Astrocyte of the hippocampus (primary cell): ENCODE data around the gene OR4E2.
A peak's percentile ranks its signal among the peaks of the same experiment; 100 is the strongest.
"Not testable (repeated sequence)": the region's sequence is repeated elsewhere in the genome, so short reads cannot be mapped to it uniquely, and the experiment has no call there.

Source experiments
- DNase-seq: peaks from one replicate; pipeline ENCODE4 v3.0.0; 2011; ENCODE audit warnings: low read depth, low spot score

OR4E2 gene

DNA sequence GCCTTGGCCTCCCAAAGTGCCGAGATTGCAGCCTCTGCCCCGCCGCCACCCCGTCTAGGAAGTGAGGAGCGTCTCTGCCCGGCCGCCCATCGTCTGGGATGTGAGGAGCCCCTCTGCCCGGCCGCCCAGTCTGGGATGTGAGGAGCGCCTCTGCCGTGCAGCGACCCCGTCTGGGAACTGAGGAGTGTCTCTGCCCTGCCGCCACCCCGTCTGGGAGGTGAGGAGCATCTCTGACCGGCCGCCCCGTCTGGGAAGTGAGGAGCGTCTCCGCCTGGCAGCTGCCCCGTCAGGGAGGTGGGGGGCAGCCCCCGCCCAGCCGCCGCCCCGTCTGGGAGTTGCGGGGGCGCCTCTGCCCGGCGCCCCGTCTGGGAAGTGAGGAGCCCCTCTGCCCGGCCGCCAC is 44.0 kb downstream of the OR4E2 start:
- DNase-seq, result not testable (repeated sequence)

DNA sequence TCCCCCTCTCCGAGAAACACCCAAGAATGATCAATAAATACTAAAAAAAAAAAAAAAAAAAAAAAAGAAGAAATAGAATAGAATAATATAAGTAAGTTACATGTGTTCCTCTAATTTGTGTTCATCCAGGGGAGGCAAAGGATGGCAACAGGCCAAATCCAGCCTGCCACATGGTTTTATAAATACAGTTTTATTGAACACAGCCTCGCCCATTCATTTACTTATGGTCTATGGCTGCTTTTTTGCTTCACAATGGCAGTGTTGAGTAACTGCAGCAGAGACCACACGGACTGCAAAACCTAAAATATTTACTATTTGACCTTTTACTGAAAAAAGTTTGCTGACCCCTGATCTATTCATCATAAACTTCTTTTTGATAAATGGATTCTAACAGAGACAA is 44.9 kb downstream of the OR4E2 start:
- not testable (repeated sequence) for DNase-seq

DNA sequence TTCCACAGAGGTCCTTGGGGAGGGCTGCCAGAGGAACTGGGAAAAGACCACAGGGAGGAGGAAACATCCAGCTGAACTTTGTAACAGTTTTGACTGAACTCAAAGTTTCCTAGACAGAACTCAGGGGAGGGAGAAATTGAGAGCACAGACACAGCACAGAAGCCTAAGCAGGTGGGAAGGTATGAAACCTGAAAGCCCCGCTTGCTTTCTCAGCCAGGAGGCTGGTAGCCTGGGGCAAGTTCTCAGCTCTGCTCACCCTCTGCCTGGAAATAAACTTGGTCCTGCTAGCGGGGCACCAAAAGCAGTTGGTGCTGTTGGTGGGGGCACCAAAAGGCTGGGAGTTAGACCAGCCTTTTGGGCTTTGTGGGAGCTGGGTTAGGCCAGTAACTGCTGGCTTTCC is 45.9 kb downstream of the OR4E2 start:
- DNase-seq, result no peak

DNA sequence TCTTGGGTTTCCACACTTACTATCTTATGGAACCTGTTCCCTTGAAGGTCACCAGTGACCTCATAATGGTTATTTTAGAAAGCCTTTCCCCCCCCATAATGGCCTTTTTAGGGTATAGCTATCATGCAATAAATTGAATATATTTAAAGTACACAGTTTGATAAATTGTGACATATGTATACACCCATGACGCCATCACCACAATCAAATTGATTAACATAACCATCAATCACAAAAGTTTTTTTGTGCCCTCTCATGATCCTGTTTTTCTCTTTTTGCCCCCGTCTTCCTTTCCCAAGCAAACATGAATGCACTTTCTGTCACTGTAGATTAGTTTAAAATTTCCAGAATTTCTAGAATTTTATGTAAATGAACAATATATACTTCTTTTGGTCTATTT is 48.7 kb downstream of the OR4E2 start:
- no peak for DNase-seq

DNA sequence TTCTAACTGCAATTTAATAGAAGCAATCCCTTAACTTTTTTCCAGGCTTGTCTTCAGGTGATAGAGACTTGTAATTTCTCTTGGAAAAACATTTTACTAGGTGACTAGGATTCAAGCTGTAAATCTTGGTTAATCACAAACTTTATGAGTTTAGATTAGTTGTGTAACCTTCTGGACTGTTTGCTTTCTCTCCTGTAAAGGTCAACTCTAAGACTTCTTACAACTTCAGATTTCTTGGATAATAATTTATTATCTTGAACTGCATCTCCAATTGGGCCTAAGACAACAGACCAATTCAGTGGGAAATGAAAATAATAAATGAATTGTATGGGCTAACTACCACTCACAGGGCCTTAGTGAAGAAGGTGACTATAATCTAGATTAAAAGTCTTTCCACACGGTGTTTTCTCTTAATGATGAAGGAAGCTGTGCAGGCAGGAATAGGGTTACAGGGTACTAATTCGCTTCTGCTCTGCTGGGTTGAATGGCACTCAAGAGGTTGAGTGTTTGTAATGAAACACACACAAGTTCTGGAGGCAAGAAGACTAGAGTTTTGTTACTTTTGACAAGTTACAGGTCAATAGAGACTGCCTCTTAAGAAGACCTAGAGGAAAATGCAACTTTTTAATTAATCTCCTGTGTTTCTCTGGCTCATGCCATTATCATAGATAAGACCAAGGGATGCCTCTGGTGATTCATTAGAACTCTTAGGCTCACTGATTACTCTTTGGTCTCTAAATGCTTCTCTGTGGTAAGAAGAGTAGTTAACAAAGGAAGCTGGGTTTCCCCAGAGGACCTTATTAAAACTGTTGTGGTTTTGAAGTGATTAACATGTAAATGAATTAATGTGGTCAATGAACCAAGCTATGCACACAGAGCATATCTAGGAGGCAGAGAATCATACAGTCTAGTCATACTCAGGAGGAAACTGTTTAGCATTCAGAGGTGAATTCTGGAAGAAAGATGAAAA is 50.0 kb downstream of the OR4E2 start:
- no peak for DNase-seq

DNA sequence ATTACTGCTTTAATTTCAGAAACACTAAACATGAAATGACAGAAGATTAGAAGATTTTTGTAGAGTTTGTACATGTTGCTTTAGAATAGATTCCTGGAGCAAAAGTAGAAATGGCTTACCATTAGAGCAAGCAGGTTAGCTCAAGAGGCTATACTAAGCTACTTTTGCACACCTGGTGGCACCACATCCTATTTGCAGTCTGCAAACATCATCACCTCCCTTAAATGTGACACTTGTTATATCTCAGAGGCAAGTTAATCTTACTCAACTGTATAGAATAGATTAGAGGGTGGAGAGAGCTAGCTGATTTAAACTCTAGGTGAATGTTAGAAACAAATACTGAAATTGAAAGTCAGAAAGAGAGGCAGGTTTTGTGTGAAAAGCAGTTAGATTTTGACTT is 50.7 kb downstream of the OR4E2 start:
- DNase-seq, result no peak

DNA sequence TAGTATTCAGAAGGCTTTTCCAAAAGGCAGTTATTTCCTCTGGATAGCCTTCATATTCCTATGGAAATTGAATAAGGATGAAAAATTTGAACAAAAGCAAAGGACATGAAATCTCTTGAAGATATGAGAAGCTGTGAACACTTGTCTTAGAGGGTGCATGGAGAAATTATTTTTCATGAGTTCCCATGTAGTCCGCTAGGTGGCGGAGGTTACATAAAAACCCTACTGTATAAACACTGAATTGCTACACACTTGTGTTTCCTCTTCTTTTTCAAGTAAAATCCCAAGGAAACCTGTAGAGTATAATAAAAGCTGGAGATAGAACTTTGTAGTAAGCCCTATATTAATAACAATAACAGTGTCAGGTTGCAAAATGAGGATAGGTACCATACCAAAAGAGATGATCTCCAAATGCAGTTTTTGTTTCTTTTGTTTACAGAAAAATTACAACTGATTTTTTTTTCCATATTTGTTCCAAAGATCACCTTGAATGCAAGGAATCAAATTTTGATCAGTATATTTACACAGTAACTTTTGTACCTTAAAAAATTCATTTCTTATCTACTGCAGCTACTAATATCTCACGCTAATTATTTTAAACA is 57.8 kb downstream of the OR4E2 start:
- DNase-seq, result peak; percentile 55

DNA sequence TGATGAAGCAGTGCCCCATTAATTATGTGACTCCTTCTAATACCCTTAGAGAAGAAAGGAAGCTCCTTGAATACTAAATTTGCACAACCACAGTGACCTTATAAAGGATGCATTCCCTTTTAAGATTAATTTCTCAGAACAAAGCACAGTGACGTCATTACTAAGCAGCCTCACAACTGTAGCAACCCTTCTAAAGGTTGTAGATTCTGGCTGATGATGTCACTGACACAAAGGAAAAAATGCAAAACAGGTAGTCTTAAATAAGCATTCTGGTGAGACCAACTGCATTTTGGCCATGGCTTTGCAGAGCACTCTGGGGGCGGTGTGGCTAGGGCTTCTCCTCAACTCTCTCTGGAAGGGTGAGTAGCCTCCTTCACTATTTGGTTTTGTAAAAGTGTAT is 58.4 kb downstream of the OR4E2 start:
- DNase-seq, result no peak

DNA sequence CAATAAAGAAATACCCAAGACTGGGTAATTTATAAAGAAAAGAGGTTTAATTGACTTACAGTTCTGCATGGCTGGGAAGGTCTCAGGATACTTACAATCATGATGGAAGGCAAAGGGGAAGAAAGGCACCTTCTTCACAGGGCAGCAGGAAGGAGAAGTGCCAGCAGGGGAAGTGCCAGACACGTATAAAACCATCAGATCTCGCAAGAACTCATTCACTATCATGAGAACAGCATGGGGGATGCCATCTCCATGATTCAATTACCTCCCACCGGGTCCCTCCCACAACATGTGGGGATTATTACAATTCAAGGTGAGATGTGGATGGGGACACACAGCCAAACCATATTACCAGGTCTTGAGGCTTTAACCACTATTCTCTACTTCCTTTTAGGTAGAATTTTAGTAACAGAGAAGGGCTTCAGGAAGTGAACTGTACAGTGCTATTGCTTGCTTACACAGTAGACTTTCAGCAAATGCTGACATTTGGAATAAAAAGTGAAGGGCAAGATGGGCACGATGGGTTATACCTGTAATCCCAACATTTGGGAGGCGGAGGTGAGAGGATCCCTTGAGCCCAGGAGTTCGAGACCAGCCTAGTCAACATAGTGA is 60.8 kb downstream of the OR4E2 start:
- DNase-seq, result no peak
